Measurements from ENCODE around the gene PES1.
"Not testable (repeated sequence)": the region's sequence is repeated elsewhere in the genome, so short reads cannot be mapped to it uniquely, and the experiment has no call there.

Gene PES1

GRCh38 chr22:30572840-30573593, 18.7 kb downstream of the PES1 start:
- TF ChIP-seq, protein P1, sequence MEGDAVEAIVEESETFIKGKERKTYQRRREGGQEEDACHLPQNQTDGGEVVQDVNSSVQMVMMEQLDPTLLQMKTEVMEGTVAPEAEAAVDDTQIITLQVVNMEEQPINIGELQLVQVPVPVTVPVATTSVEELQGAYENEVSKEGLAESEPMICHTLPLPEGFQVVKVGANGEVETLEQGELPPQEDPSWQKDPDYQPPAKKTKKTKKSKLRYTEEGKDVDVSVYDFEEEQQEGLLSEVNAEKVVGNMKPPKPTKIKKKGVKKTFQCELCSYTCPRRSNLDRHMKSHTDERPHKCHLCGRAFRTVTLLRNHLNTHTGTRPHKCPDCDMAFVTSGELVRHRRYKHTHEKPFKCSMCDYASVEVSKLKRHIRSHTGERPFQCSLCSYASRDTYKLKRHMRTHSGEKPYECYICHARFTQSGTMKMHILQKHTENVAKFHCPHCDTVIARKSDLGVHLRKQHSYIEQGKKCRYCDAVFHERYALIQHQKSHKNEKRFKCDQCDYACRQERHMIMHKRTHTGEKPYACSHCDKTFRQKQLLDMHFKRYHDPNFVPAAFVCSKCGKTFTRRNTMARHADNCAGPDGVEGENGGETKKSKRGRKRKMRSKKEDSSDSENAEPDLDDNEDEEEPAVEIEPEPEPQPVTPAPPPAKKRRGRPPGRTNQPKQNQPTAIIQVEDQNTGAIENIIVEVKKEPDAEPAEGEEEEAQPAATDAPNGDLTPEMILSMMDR (IDR thresholded peaks at IDR 0.05; ENCODE audit: low read depth, low read length, missing control alignments): no peak
- DNase-seq (ENCODE audit: low read depth): no peak
- in situ Hi-C loops (cut with HindIII; ENCODE audit: low sequenced_read_pairs): no loop called here
- H3K4me3 ChIP-seq (ENCODE audit: low read depth, low read length): no peak overlapping the region

- DNase-seq (ENCODE audit: low read depth): no peak
- TF ChIP-seq, protein P1 (IDR thresholded peaks at IDR 0.05; ENCODE audit: low read depth, low read length, missing control alignments): no peak
- no peak overlapping the region for H3K4me3 ChIP-seq (ENCODE audit: low read depth, low read length)
- in situ Hi-C loops (cut with HindIII; ENCODE audit: low sequenced_read_pairs): no loop called here
These were observed 19.5 kb downstream of the PES1 start for GRCh38 chr22:30572210-30572609.

- H3K4me3 ChIP-seq (ENCODE audit: low read depth, low read length): no peak overlapping the region
- in situ Hi-C loops (cut with HindIII; ENCODE audit: low sequenced_read_pairs): no loop called here
- no peak for DNase-seq (ENCODE audit: low read depth)
- TF ChIP-seq, protein P1 (IDR thresholded peaks at IDR 0.05; ENCODE audit: low read depth, low read length, missing control alignments): no peak
These were observed 22.0 kb downstream of the PES1 start for GRCh38 chr22:30569674-30570202.

DNA sequence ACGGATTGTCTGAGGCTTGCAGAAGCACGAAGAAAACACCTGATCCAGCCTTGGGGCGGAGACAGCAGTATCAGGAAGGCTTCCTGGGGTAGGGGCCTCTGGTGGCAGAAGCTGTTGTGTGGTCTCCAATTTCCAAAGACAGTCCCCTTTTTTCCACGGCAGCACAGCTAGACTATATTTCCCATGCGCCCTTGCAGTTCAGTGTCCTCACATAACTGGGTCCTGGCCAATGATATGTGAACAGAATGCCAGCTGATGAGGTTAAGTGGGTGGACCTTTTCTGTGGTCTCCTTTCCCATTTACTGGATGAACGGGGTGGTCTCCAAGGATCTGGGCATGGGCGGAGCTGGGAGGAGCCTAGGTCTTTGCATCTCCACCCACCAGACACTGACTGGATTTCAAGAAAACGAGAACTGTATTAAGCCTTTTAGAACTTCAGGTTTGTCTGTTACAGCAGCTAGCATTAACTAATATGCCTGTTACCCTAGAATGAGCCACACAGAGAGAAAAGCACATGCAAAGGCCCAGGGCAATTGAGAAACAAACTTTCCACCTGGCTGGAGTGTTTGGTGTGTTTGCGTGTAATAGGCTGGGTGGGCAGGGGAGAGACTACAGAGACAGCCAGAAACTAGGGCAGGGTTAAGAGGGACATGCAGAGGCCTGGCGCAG, 23.4 kb downstream of the PES1 start:
- no peak overlapping the region for H3K4me3 ChIP-seq (ENCODE audit: low read depth, low read length)
- DNase-seq (ENCODE audit: low read depth): no peak
- TF ChIP-seq, protein P1 (IDR thresholded peaks at IDR 0.05; ENCODE audit: low read depth, low read length, missing control alignments): no peak
- in situ Hi-C loops (cut with HindIII; ENCODE audit: low sequenced_read_pairs): no loop called here

DNA sequence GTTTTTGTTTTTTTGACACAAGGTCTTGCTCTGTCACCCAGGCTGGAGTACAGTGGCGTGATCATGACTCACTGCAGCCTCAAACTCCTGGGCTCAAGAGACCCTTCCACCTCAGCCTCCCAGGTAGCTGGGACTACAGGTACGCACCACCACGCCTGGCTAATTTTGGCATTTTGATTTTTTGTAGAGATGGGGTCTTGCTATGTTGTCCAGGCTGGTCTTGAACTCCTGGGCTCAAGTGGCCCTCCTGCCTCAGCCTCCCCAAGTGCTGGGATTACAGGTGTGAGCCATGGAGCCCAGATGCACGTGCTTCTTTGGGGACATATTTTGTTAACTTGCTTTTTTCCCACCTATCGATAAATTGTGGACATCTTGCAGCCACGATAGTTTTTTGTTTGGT, 24.4 kb downstream of the PES1 start:
- DNase-seq (ENCODE audit: low read depth); in situ Hi-C loops (cut with HindIII; ENCODE audit: low sequenced_read_pairs); H3K4me3 ChIP-seq (ENCODE audit: low read depth, low read length): not testable (repeated sequence)

- TF ChIP-seq, protein P1 (IDR thresholded peaks at IDR 0.05; ENCODE audit: low read depth, low read length, missing control alignments): no peak
- in situ Hi-C loops (cut with HindIII; ENCODE audit: low sequenced_read_pairs): no loop called here
- no peak overlapping the region for H3K4me3 ChIP-seq (ENCODE audit: low read depth, low read length)
- DNase-seq (ENCODE audit: low read depth): no peak
These were observed 25.6 kb downstream of the PES1 start for GRCh38 chr22:30566125-30566524.

DNA sequence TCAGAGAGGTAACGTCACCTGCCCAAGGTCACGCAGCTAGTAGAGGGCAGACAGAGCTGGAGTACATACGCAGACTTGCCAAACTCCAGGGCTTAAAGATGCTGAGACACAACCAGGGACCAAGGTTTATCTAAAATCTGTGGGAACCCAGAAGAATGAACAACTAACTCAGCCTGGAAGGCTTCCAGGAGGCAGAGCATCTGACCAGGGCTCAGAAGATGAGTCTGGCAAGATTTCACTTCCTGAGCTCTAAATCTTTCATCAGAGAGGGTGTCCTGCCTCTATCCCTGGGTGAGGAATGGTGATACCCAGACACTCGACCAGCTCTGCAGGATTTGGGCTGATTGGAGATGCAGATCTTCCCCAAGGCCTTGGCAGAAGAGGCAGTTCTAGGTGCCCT, 26.4 kb downstream of the PES1 start:
- no peak overlapping the region for H3K4me3 ChIP-seq (ENCODE audit: low read depth, low read length)
- in situ Hi-C loops (cut with HindIII; ENCODE audit: low sequenced_read_pairs): no loop called here

More for the DNA sequence above, 26.4 kb downstream of the PES1 start:
- TF ChIP-seq, protein P1 (IDR thresholded peaks at IDR 0.05; ENCODE audit: low read depth, low read length, missing control alignments): no peak
- DNase-seq (ENCODE audit: low read depth): no peak
